H1 (cell line): ENCODE results near the gene SLC38A10. TPM values are rescaled to one million over a fixed set of nuclear protein-coding genes. Genes with fewer than 3 reads are reported as not detected.
"Not testable (repeated sequence)": the region's sequence is repeated elsewhere in the genome, so short reads cannot be mapped to it uniquely, and the experiment has no call there.

ENCODE experiments used
- CTCF ChIA-PET: fragments of 300-600 bp; sonication (Branson Sonifier 250); formaldehyde crosslinking; loops from one replicate; lab custom pipeline; 2021; ENCODE audit not compliant: partially characterized antibody; lab: Charles Lee
- POLR2A ChIA-PET: fragments of 300-600 bp; sonication (Branson Sonifier 250); formaldehyde crosslinking; loops from one replicate; lab custom pipeline; 2021; ENCODE audit warnings: inconsistent platforms; ENCODE audit not compliant: partially characterized antibody; lab: Charles Lee
- DNase-seq, 2 experiments: peaks; one replicate each; pipeline versions ENCODE4 v3.0.0 to v3.0.0-alpha.2; 2010 to 2022; ENCODE audit warnings: low spot score in 2 of 2, low read depth in 1 of 2, mixed read lengths in 1 of 2
- FAIRE-seq: peaks from 2 replicates; lab custom pipeline; 2011; peaks lifted over from hg19 to GRCh38; lab: Jason Lieb, UNC
- H2AFZ ChIP-seq: 2 replicates; pipeline ENCODE4 v1.8.1; 2012; ENCODE audit warnings: low read length, inconsistent platforms
- H2AK5ac ChIP-seq: 2 replicates; pipeline ENCODE4 v1.6.1; 2013; ENCODE audit warnings: low read depth, low read length
- H2BK120ac ChIP-seq: replicated peaks from 2 replicates; pipeline ENCODE3; 2013; ENCODE audit warnings: low read depth, low read length, inconsistent platforms
- H2BK12ac ChIP-seq: 2 replicates; pipeline ENCODE4 v1.6.1; 2013; ENCODE audit warnings: low read depth, low read length
- H2BK15ac ChIP-seq: 2 replicates; pipeline ENCODE4 v1.6.1; 2013; ENCODE audit warnings: low read length
- H2BK20ac ChIP-seq: 2 replicates; pipeline ENCODE4 v1.6.1; 2013; ENCODE audit warnings: low read length
- H2BK5ac ChIP-seq: 2 replicates; pipeline ENCODE4 v1.6.1; 2013; ENCODE audit warnings: low read depth, low read length
- H3K14ac ChIP-seq: 2 replicates; pipeline ENCODE4 v1.6.1; 2013; ENCODE audit warnings: inconsistent platforms; ENCODE audit not compliant: insufficient read length
- H3K18ac ChIP-seq: 2 replicates; pipeline ENCODE4 v1.6.1; 2013; ENCODE audit warnings: low read length; ENCODE audit errors: extremely low read depth
- H3K23ac ChIP-seq: 2 replicates; pipeline ENCODE4 v1.6.1; 2013; ENCODE audit warnings: inconsistent platforms; ENCODE audit not compliant: insufficient read length
- H3K23me2 ChIP-seq: 2 replicates; pipeline ENCODE4 v1.6.1; 2013; ENCODE audit warnings: low read depth, low read length
- H3K27ac ChIP-seq: 2 replicates; pipeline ENCODE4 v1.6.1; 2011; ENCODE audit warnings: low read depth, low read length, inconsistent platforms
- H3K27me3 ChIP-seq, 4 experiments: replicated peaks in 1 of 4; 1 replicate in 1 of 4; 2 replicates in 3 of 4; pipeline versions ENCODE4 v1.6.1 to v1.8.1; 2011 to 2013; ENCODE audit warnings: low read length in 3 of 4, mild to moderate bottlenecking in 3 of 4, inconsistent platforms in 2 of 4, mixed read lengths in 2 of 4, moderate library complexity in 1 of 4; ENCODE audit not compliant: control insufficient read depth in 3 of 4, insufficient read depth in 3 of 4; ENCODE audit errors: extremely low read depth in 1 of 4
- H3K36me3 ChIP-seq, 4 experiments: 2 replicates each; pipeline versions ENCODE4 v1.6.1 to v1.8.1; 2011 to 2013; ENCODE audit warnings: mild to moderate bottlenecking in 4 of 4, low read length in 3 of 4, moderate library complexity in 2 of 4, control low read depth in 1 of 4, inconsistent platforms in 1 of 4; ENCODE audit not compliant: insufficient read depth in 4 of 4, control insufficient read depth in 2 of 4
- H3K4ac ChIP-seq: replicated peaks from 2 replicates; pipeline ENCODE3; 2013; ENCODE audit warnings: low read length, low read depth, mixed read lengths, inconsistent platforms; ENCODE audit not compliant: insufficient read length
- H3K4me1 ChIP-seq, 4 experiments: replicated peaks in 1 of 4; 1 replicate in 1 of 4; 2 replicates in 3 of 4; pipeline versions ENCODE4 v1.6.1 to v1.8.1; 2011 to 2013; ENCODE audit warnings: low read length in 3 of 4, inconsistent platforms in 2 of 4, mixed read lengths in 1 of 4; ENCODE audit not compliant: insufficient read depth in 4 of 4, control insufficient read depth in 3 of 4
- H3K4me2 ChIP-seq, 2 experiments: 2 replicates each; pipeline versions ENCODE4 v1.6.1 to v1.8.1; 2011 to 2013; ENCODE audit warnings: low read depth in 2 of 2, low read length in 2 of 2, control low read depth in 1 of 2, inconsistent platforms in 1 of 2, mild to moderate bottlenecking in 1 of 2; ENCODE audit not compliant: insufficient read depth in 1 of 2
- H3K4me3 ChIP-seq, 4 experiments: fragments of 200-600, 300-600 bp in 1 of 4; sonication (generic), shearing (Covaris generic), sonication (Bioruptor Twin) in 1 of 4; 2 replicates each; pipeline versions ENCODE4 v1.5.1 to v1.8.1; 2011 to 2016; ENCODE audit warnings: low read length in 4 of 4, low read depth in 3 of 4, control low read depth in 2 of 4, inconsistent platforms in 2 of 4, mild to moderate bottlenecking in 2 of 4, mixed read lengths in 1 of 4, moderate library complexity in 1 of 4; ENCODE audit not compliant: insufficient read depth in 2 of 4; ENCODE audit errors: extremely low read depth in 1 of 4
- H3K56ac ChIP-seq: replicated peaks from 2 replicates; pipeline ENCODE3; 2013; ENCODE audit warnings: low read depth, mild to moderate bottlenecking, mixed read lengths, low read length, inconsistent platforms; ENCODE audit not compliant: insufficient read length
- H3K79me1 ChIP-seq: 2 replicates; pipeline ENCODE4 v1.6.1; 2013; ENCODE audit warnings: low read depth, low read length, control low read depth
- H3K79me2 ChIP-seq, 2 experiments: 2 replicates each; pipeline versions ENCODE4 v1.6.1 to v1.8.1; 2012 to 2013; ENCODE audit warnings: low read length in 2 of 2, mild to moderate bottlenecking in 2 of 2, inconsistent platforms in 1 of 2; ENCODE audit not compliant: insufficient read depth in 2 of 2, control insufficient read depth in 1 of 2
- H3K9ac ChIP-seq, 4 experiments: replicated peaks in 1 of 4; 1 replicate in 1 of 4; 2 replicates in 3 of 4; pipeline versions ENCODE4 v1.6.1 to v1.8.1; 2011 to 2013; ENCODE audit warnings: low read depth in 3 of 4, low read length in 3 of 4, control low read depth in 2 of 4, mild to moderate bottlenecking in 2 of 4, moderate library complexity in 2 of 4, inconsistent platforms in 1 of 4; ENCODE audit errors: extremely low read depth in 1 of 4
- H3K9me3 ChIP-seq, 2 experiments: 2 replicates each; pipeline versions ENCODE4 v1.6.1 to v1.8.1; 2012 to 2013; ENCODE audit warnings: mild to moderate bottlenecking in 2 of 2, moderate library complexity in 2 of 2, control low read depth in 1 of 2, inconsistent platforms in 1 of 2, low read depth in 1 of 2, low read length in 1 of 2, mixed read lengths in 1 of 2; ENCODE audit not compliant: insufficient read depth in 2 of 2
- H4K20me1 ChIP-seq, 2 experiments: replicated peaks in 1 of 2; 2 replicates each; pipeline versions ENCODE3 to v1.8.1; 2011 to 2013; ENCODE audit warnings: inconsistent platforms in 2 of 2, low read length in 2 of 2, mild to moderate bottlenecking in 1 of 2; ENCODE audit not compliant: insufficient read depth in 2 of 2, control insufficient read depth in 1 of 2
- H4K5ac ChIP-seq: 2 replicates; pipeline ENCODE4 v1.6.1; 2013; ENCODE audit warnings: low read length, low read depth, mixed read lengths, inconsistent platforms; ENCODE audit not compliant: insufficient read length
- H4K8ac ChIP-seq: 2 replicates; pipeline ENCODE4 v1.8.0; 2013; ENCODE audit warnings: mild to moderate bottlenecking, moderate library complexity, low read length, inconsistent platforms; ENCODE audit not compliant: insufficient read depth; ENCODE audit errors: extremely low read depth
- H4K91ac ChIP-seq: replicated peaks from 2 replicates; pipeline ENCODE3; 2013; ENCODE audit warnings: low read length, mixed read lengths, inconsistent platforms; ENCODE audit not compliant: insufficient read length
- whole genome bisulfite sequencing, 2 experiments: shearing (Covaris generic) in 1 of 2; methylation state at CpG; one replicate each; pipeline versions ENCODE4 v1.1.6 to v1.1.7; 2013 to 2015; ENCODE audit warnings: low lambda C conversion rate in 2 of 2, mixed read lengths in 2 of 2, inconsistent platforms in 1 of 2, low coverage in 1 of 2, missing lambda C conversion rate in 1 of 2; ENCODE audit not compliant: insufficient replicate concordance in 2 of 2, insufficient coverage in 1 of 2, insufficient read length in 1 of 2; ENCODE audit errors: extremely low coverage in 1 of 2, missing lambda C conversion rate in 1 of 2; 5-methylcytosine and 5-hydroxymethylcytosine counted together
- polyA plus RNA-seq, 7 experiments: library from polyadenylated mRNA; depleted of rRNA in 3 of 7; stranded (reverse) in 5 of 7; unstranded in 2 of 7; fragments of >200 nt in 5 of 7; fragments of 200-250 nt in 2 of 7; gene quantifications; 1 replicate in 5 of 7; 2 replicates in 1 of 7; 4 replicates in 1 of 7; pipeline versions ENCODE4 v1.2.1 to v1.2.3, GENCODE V29; 2011 to 2013; ENCODE audit warnings: missing spikeins in 2 of 7, mixed read lengths in 2 of 7
- total RNA-seq: library from RNA; stranded (reverse); fragmentation: NEBNext Ultra II Directional; extraction: Animal tissue kit (Norgen Biotek cat#: 25700); gene quantifications from 2 replicates; pipeline ENCODE4 v1.2.1, GENCODE V29; 2021

Gene SLC38A10
- total and polyA plus RNA-seq, 2 of the 8 experiments (the other 6 are each of a cell fraction or from before 2014, with no cell fraction given): 26.4 to 41.0 TPM

GRCh38 chr17:81227630-81228029, 67.5 kb downstream of the SLC38A10 start:
- FAIRE-seq: not testable (repeated sequence)
- WGBS, 2 experiments: 78% methylated on average over 2 of the region's 2 CpGs; no CpG with 5 or more reads in 1 of the 2 experiments

More at GRCh38 chr17:81227630-81228029, 67.5 kb downstream of the SLC38A10 start:
- H2AFZ ChIP-seq, H3K79me1 ChIP-seq, H4K5ac ChIP-seq, H3K4me3 ChIP-seq, H3K14ac ChIP-seq, H3K4me2 ChIP-seq, H4K20me1 ChIP-seq, H2AK5ac ChIP-seq, H2BK20ac ChIP-seq, H3K23me2 ChIP-seq, H3K56ac ChIP-seq, H3K9me3 ChIP-seq, CTCF ChIA-PET, H4K91ac ChIP-seq, H3K27ac ChIP-seq, H3K27me3 ChIP-seq, H3K79me2 ChIP-seq, H2BK15ac ChIP-seq, H4K8ac ChIP-seq, H3K4ac ChIP-seq, POLR2A ChIA-PET, H3K23ac ChIP-seq, H3K4me1 ChIP-seq, H3K9ac ChIP-seq, H2BK5ac ChIP-seq, DNase-seq, H2BK12ac ChIP-seq, H2BK120ac ChIP-seq, H3K18ac ChIP-seq: not testable (repeated sequence)
- peaks cover 0 to 16% (median 4%) of the 10 kb centered on the region in 4 experiments; a peak in 5 of 8 replicates for H3K36me3 ChIP-seq
